ENCODE data around the gene RERE. TPM values are rescaled to one million over a fixed set of nuclear protein-coding genes. Genes with fewer than 3 reads are reported as not detected.

Gene RERE
- total RNA-seq, 1 donor from 2014 or later = 19.2 TPM

DNA sequence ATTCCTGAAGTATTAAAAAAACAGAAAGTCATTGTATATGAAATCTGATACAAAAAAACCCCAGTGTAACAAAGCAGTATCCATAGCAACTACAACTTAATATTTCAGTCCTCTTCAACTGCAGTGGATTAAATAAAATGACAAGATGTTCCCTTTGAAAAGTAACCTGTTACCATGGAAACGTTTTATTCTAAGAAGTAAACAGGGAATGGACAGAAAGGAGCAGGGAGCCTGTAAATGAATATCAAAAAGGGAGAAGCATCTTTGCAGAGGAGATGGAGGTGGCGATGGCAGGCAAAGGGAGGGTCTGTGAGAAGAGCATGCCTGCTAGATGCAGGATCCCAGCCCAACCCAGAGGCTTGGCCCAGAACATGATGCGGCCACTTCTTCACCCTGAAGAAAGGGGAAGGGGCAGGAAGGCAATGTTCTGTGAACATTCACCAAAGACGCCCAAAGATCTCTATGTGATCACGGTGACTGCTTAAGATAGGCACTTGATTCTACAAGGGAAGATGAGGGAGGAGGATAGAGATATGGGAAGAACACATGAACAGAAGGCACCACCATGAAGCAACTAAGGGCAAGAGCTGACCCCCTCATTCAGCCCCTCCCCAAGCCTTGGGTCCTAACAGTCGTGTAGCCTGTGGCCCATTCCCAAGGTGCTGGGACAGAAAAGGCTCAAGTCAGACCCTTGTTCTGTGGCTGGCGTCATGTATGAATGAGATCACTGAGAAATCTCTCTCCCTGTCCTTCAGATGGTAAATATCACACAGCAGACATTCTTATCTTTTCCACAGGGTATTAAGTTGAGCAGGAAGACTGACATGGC is 299.6 kb downstream of the RERE start:
- no peak for TF ChIP-seq CTCF (IDR thresholded peaks at IDR 0.05; ENCODE audit: insufficient read depth, low read length, severe bottlenecking)
- Histone ChIP-seq H3K4me3 (ENCODE audit: low read depth, low read length) (no peak overlapping the region), H3K36me3 (ENCODE audit: control insufficient read depth, insufficient read depth, low read length) (peaks cover 3% of the 10 kb centered on the region), H3K27me3 (ENCODE audit: control insufficient read depth, insufficient read depth, low read length) (no peaks in the 10 kb centered on the region)
- FAIRE-seq (no peak), DNase-seq (ENCODE audit: low read depth) (no peak)

GRCh38 chr1:8516793-8517556 is 300.5 kb downstream of the RERE start:
- Histone ChIP-seq H3K36me3 (ENCODE audit: control insufficient read depth, insufficient read depth, low read length) (peaks cover 5% of the 10 kb centered on the region), H3K27me3 (ENCODE audit: control insufficient read depth, insufficient read depth, low read length) (no peaks in the 10 kb centered on the region), H3K4me3 (ENCODE audit: low read depth, low read length) (no peak overlapping the region)
- TF ChIP-seq CTCF (IDR thresholded peaks at IDR 0.05; ENCODE audit: insufficient read depth, low read length, severe bottlenecking) = no peak
- FAIRE-seq (no peak), DNase-seq (ENCODE audit: low read depth) (peak; percentile 10)

GRCh38 chr1:8516278-8516777 is 301.1 kb downstream of the RERE start:
- FAIRE-seq = no peak
- DNase-seq (ENCODE audit: low read depth) = no peak
- no peaks in the 10 kb centered on the region for H3K27me3 ChIP-seq (ENCODE audit: control insufficient read depth, insufficient read depth, low read length)
- H3K4me3 ChIP-seq (ENCODE audit: low read depth, low read length) = no peak overlapping the region
- H3K36me3 ChIP-seq (ENCODE audit: control insufficient read depth, insufficient read depth, low read length) = peaks cover 5% of the 10 kb centered on the region
- no peak for TF ChIP-seq CTCF (IDR thresholded peaks at IDR 0.05; ENCODE audit: insufficient read depth, low read length, severe bottlenecking)

- FAIRE-seq = no peak
- DNase-seq (ENCODE audit: low read depth) = no peak
Measured at GRCh38 chr1:8512504-8512903, 304.9 kb downstream of the RERE start.

More at GRCh38 chr1:8512504-8512903, 304.9 kb downstream of the RERE start:
- Histone ChIP-seq H3K4me3 (ENCODE audit: low read depth, low read length) (no peak overlapping the region), H3K27me3 (ENCODE audit: control insufficient read depth, insufficient read depth, low read length) (no peaks in the 10 kb centered on the region), H3K36me3 (ENCODE audit: control insufficient read depth, insufficient read depth, low read length) (peaks cover 3% of the 10 kb centered on the region)
- no peak for TF ChIP-seq CTCF (IDR thresholded peaks at IDR 0.05; ENCODE audit: insufficient read depth, low read length, severe bottlenecking)

Measured in bronchial epithelial cell (primary cell).